GM23338 (cell line): Measurements from ENCODE around the gene FBXW11. TPM values are rescaled to one million over a fixed set of nuclear protein-coding genes. Genes with fewer than 3 reads are reported as not detected.

Source experiments
- ATAC-seq: fragments of 200-7000 bp; cut with Tn5 transposase; 3 replicates; pipeline ENCODE4 v1.9.1; 2020
- DNase-seq: peaks from one replicate; pipeline ENCODE4 v3.0.0-alpha.2; 2015; ENCODE audit warnings: low spot score
- H2AFZ ChIP-seq: fragments of 200-600 bp; sonication (generic); 2 replicates; pipeline ENCODE4 v1.8.0; 2016; ENCODE audit warnings: antibody characterized with exemption, mild to moderate bottlenecking, moderate library complexity
- H3F3A ChIP-seq: fragments of 200-600 bp; sonication (generic); replicated peaks from 2 replicates; pipeline ENCODE4 v1.8.0; 2017; ENCODE audit warnings: antibody characterized with exemption, mixed run types, low read depth
- H3K27ac ChIP-seq: fragments of 200-600 bp; sonication (generic); 2 replicates; pipeline ENCODE4 v1.6.1; 2016; ENCODE audit warnings: low read depth
- H3K27me3 ChIP-seq: fragments of 200-600 bp; sonication (generic); 2 replicates; pipeline ENCODE4 v1.8.0; 2016; ENCODE audit warnings: mild to moderate bottlenecking, mixed run types, moderate library complexity; ENCODE audit not compliant: insufficient read depth
- H3K36me3 ChIP-seq: fragments of 200-600 bp; sonication (generic); 2 replicates; pipeline ENCODE4 v1.8.0; 2016; ENCODE audit warnings: mild to moderate bottlenecking; ENCODE audit not compliant: insufficient read depth
- H3K4me1 ChIP-seq: fragments of 200-600 bp; sonication (generic); 2 replicates; pipeline ENCODE4 v1.8.0; 2016; ENCODE audit warnings: mild to moderate bottlenecking, moderate library complexity; ENCODE audit not compliant: insufficient read depth
- H3K4me2 ChIP-seq: fragments of 200-600 bp; sonication (generic); 2 replicates; pipeline ENCODE4 v1.7.1; 2017; ENCODE audit warnings: mixed run types
- H3K4me3 ChIP-seq: fragments of 200-600 bp; sonication (generic); 2 replicates; pipeline ENCODE4 v1.6.1; 2016; ENCODE audit warnings: mixed run types
- H3K79me2 ChIP-seq: fragments of 200-600 bp; sonication (generic); replicated peaks from 2 replicates; pipeline ENCODE4 v1.8.0; 2017; ENCODE audit warnings: mild to moderate bottlenecking; ENCODE audit not compliant: insufficient read depth
- H3K9me2 ChIP-seq: fragments of 200-600 bp; sonication (generic); 2 replicates; pipeline ENCODE4 v1.8.0; 2017; ENCODE audit not compliant: insufficient read depth
- H4K20me1 ChIP-seq: fragments of 200-600 bp; sonication (generic); replicated peaks from 2 replicates; pipeline ENCODE4 v1.8.0; 2017; ENCODE audit warnings: mild to moderate bottlenecking; ENCODE audit not compliant: insufficient read depth
- H3K27ac Mint-ChIP-seq: 2 replicates; pipeline ENCODE4 v1.8.0; 2020; ENCODE audit warnings: inconsistent platforms, mild to moderate bottlenecking, moderate library complexity, mixed read lengths
- H3K27me3 Mint-ChIP-seq: 3 replicates; pipeline ENCODE4 v1.8.0; 2022; ENCODE audit warnings: low read depth, mild to moderate bottlenecking, moderate library complexity, mixed read lengths, inconsistent platforms; ENCODE audit not compliant: insufficient read depth, poor library complexity
- H3K36me3 Mint-ChIP-seq: 3 replicates; pipeline ENCODE4 v1.8.0; 2021; ENCODE audit warnings: low read depth, mild to moderate bottlenecking, inconsistent platforms, moderate library complexity, mixed read lengths
- H3K4me1 Mint-ChIP-seq: 3 replicates; pipeline ENCODE4 v1.8.0; 2020; ENCODE audit warnings: mild to moderate bottlenecking, inconsistent platforms, mixed read lengths
- H3K4me3 Mint-ChIP-seq: 3 replicates; pipeline ENCODE4 v1.8.0; 2021; ENCODE audit warnings: moderate library complexity, mild to moderate bottlenecking, inconsistent platforms, mixed read lengths
- H3K9me3 Mint-ChIP-seq: 3 replicates; pipeline ENCODE4 v1.8.0; 2020; ENCODE audit warnings: moderate library complexity, mild to moderate bottlenecking, inconsistent platforms, mixed read lengths
- CREB1 ChIP-seq: fragments of 250-450 bp; sonication (Bioruptor Pico); IDR thresholded peaks from 2 replicates; pipeline ENCODE4 v1.5.0; 2020; ENCODE audit warnings: low read depth, mild to moderate bottlenecking, moderate library complexity
- EZH2 ChIP-seq: fragments of 200-600 bp; sonication (generic); IDR thresholded peaks from one replicate; pipeline ENCODE4 v1.8.0; 2017; ENCODE audit warnings: antibody characterized with exemption, mild to moderate bottlenecking, low read depth; ENCODE audit not compliant: unreplicated experiment
- EZH2phosphoT487 ChIP-seq: fragments of 200-600 bp; sonication (generic); IDR thresholded peaks from one replicate; pipeline ENCODE4 v1.8.1; 2018; ENCODE audit warnings: antibody characterized with exemption; ENCODE audit not compliant: unreplicated experiment
- JUNB ChIP-seq: IDR thresholded peaks from one replicate; pipeline ENCODE4 v1.6.1; 2016; ENCODE audit warnings: antibody characterized with exemption; ENCODE audit not compliant: unreplicated experiment
- NANOG ChIP-seq: IDR thresholded peaks from 2 replicates; pipeline ENCODE4 v1.6.1; 2016; ENCODE audit warnings: antibody characterized with exemption, borderline replicate concordance
- POLR2AphosphoS5 ChIP-seq: IDR thresholded peaks from 2 replicates; pipeline ENCODE4 v1.6.1; 2016; ENCODE audit warnings: antibody characterized with exemption, low read depth
- STAT1 ChIP-seq: IDR thresholded peaks from one replicate; pipeline ENCODE4 v1.6.1; 2016; ENCODE audit warnings: antibody characterized with exemption; ENCODE audit not compliant: unreplicated experiment
- ZNF114 ChIP-seq: fragments of 250-450 bp; sonication (Bioruptor Pico); IDR thresholded peaks from 2 replicates; pipeline ENCODE4 v1.5.0; 2020; ENCODE audit warnings: mild to moderate bottlenecking, moderate library complexity
- ZNF331 ChIP-seq: fragments of 250-450 bp; sonication (Bioruptor Pico); IDR thresholded peaks from 2 replicates; pipeline ENCODE4 v1.5.0; 2020; ENCODE audit warnings: low read depth, mild to moderate bottlenecking, moderate library complexity
- ZNF462 ChIP-seq: fragments of 250-450 bp; sonication (Bioruptor Pico); IDR thresholded peaks from 2 replicates; pipeline ENCODE4 v1.5.0; 2020; ENCODE audit warnings: mild to moderate bottlenecking, moderate library complexity
- polyA plus RNA-seq: library from polyadenylated mRNA; unstranded; fragments of >200 nt; fragmentation: Nextera tagmentation; extraction: Ambion mirVana; gene quantifications from 2 replicates; pipeline ENCODE4 v1.2.1, GENCODE V29; 2016
- total RNA-seq: library from RNA; depleted of rRNA; stranded (reverse); fragments of >200 nt; shearing (Covaris generic); gene quantifications from 2 replicates; pipeline ENCODE4 v1.2.3, GENCODE V29; 2014
- TF ChIP-seq, protein P1 (sequence below): IDR thresholded peaks from 2 replicates; pipeline ENCODE4 v1.6.1; 2016; ENCODE audit warnings: antibody characterized with exemption
- TF ChIP-seq, protein P2 (sequence below): IDR thresholded peaks from one replicate; pipeline ENCODE4 v1.6.1; 2018; ENCODE audit warnings: antibody characterized with exemption; ENCODE audit not compliant: unreplicated experiment
- TF ChIP-seq, protein P3 (sequence below), 2 experiments: fragments of 200-600 bp in 1 of 2; sonication (generic) in 1 of 2; conservative IDR thresholded peaks; 2 replicates each; pipeline versions ENCODE4 v1.5.1 to v1.6.1; 2016 to 2017; ENCODE audit warnings: antibody characterized with exemption in 2 of 2, low read depth in 2 of 2, mild to moderate bottlenecking in 2 of 2, moderate library complexity in 1 of 2

The FBXW11 gene
- total and polyA plus RNA-seq, 2 experiments from 2014 or later, result 45.0 to 88.0 TPM

DNA sequence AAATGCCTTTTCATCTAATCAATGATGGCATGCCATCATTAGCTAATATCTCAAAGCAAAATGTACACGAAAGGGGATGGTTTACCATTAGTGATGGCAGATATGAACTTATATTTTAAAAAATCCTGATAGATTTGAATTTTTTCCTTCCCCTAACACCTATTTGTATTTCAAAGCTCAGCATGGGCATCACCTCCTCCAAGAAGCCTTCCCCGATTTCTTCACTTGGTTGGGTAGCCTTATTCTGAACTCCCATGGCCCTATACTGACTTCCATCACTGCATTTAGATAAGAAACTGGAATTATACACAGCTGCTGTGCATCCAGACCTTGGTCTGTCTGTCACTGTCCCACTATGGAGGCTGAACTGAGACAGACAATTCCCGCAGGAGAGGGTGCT, 49.6 kb upstream of the FBXW11 start:
- Histone ChIP-seq H3K4me1 (no peaks in the 10 kb centered on the region), H2AFZ (no peak overlapping the region), H3K36me3 (no peaks in the 10 kb centered on the region; the same call in 1 of the 2 replicates), H3K27ac (no peak overlapping the region), H3K4me3 (no peak overlapping the region), H3K79me2 (no peaks in the 10 kb centered on the region), H3F3A (no peaks in the 10 kb centered on the region), H3K27me3 (no peaks in the 10 kb centered on the region), H4K20me1 (no peaks in the 10 kb centered on the region; the same call in 1 of the 2 replicates), H3K9me2 (no peaks in the 10 kb centered on the region), H3K4me2 (no peak overlapping the region)
- peaks cover 4% of the 10 kb centered on the region for H3K9me3 Mint-ChIP-seq
- no peaks in the 10 kb centered on the region for H3K4me1 Mint-ChIP-seq
- H3K4me3 Mint-ChIP-seq, result no peak overlapping the region
- DNase-seq (no peak), ATAC-seq (no peak)
- H3K27me3 Mint-ChIP-seq, result peaks cover 10% of the 10 kb centered on the region
- TF ChIP-seq EZH2phosphoT487, result no peak
- TF ChIP-seq ZNF462 (CRISPR knock-in tag), result no peak
- no peak for TF ChIP-seq ZNF331 (CRISPR knock-in tag)
- TF ChIP-seq STAT1, result no peak
- TF ChIP-seq ZNF114 (CRISPR knock-in tag), result no peak
- TF ChIP-seq, protein P1, sequence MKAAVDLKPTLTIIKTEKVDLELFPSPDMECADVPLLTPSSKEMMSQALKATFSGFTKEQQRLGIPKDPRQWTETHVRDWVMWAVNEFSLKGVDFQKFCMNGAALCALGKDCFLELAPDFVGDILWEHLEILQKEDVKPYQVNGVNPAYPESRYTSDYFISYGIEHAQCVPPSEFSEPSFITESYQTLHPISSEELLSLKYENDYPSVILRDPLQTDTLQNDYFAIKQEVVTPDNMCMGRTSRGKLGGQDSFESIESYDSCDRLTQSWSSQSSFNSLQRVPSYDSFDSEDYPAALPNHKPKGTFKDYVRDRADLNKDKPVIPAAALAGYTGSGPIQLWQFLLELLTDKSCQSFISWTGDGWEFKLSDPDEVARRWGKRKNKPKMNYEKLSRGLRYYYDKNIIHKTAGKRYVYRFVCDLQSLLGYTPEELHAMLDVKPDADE, result no peak
- TF ChIP-seq EZH2, result no peak
- no peak for TF ChIP-seq JUNB
- no peak for TF ChIP-seq POLR2AphosphoS5
- TF ChIP-seq CREB1 (CRISPR knock-in tag), result no peak
- TF ChIP-seq NANOG, result no peak
- TF ChIP-seq, protein P2, sequence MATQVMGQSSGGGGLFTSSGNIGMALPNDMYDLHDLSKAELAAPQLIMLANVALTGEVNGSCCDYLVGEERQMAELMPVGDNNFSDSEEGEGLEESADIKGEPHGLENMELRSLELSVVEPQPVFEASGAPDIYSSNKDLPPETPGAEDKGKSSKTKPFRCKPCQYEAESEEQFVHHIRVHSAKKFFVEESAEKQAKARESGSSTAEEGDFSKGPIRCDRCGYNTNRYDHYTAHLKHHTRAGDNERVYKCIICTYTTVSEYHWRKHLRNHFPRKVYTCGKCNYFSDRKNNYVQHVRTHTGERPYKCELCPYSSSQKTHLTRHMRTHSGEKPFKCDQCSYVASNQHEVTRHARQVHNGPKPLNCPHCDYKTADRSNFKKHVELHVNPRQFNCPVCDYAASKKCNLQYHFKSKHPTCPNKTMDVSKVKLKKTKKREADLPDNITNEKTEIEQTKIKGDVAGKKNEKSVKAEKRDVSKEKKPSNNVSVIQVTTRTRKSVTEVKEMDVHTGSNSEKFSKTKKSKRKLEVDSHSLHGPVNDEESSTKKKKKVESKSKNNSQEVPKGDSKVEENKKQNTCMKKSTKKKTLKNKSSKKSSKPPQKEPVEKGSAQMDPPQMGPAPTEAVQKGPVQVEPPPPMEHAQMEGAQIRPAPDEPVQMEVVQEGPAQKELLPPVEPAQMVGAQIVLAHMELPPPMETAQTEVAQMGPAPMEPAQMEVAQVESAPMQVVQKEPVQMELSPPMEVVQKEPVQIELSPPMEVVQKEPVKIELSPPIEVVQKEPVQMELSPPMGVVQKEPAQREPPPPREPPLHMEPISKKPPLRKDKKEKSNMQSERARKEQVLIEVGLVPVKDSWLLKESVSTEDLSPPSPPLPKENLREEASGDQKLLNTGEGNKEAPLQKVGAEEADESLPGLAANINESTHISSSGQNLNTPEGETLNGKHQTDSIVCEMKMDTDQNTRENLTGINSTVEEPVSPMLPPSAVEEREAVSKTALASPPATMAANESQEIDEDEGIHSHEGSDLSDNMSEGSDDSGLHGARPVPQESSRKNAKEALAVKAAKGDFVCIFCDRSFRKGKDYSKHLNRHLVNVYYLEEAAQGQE, result no peak
- TF ChIP-seq, protein P3, sequence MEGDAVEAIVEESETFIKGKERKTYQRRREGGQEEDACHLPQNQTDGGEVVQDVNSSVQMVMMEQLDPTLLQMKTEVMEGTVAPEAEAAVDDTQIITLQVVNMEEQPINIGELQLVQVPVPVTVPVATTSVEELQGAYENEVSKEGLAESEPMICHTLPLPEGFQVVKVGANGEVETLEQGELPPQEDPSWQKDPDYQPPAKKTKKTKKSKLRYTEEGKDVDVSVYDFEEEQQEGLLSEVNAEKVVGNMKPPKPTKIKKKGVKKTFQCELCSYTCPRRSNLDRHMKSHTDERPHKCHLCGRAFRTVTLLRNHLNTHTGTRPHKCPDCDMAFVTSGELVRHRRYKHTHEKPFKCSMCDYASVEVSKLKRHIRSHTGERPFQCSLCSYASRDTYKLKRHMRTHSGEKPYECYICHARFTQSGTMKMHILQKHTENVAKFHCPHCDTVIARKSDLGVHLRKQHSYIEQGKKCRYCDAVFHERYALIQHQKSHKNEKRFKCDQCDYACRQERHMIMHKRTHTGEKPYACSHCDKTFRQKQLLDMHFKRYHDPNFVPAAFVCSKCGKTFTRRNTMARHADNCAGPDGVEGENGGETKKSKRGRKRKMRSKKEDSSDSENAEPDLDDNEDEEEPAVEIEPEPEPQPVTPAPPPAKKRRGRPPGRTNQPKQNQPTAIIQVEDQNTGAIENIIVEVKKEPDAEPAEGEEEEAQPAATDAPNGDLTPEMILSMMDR (conservative IDR thresholded peaks at IDR 0.05; ENCODE audit: low read depth in 2 of 2), result no peak
- peaks cover 35% of the 10 kb centered on the region for H3K36me3 Mint-ChIP-seq
- no peak overlapping the region for H3K27ac Mint-ChIP-seq
